NAMALWA (cell line): ENCODE measurements around the gene SENP1.

ENCODE experiments used
- DNase-seq: peaks from one replicate; pipeline ENCODE4 v3.0.0-alpha.2; 2015; ENCODE audit warnings: low spot score

Gene SENP1

DNA sequence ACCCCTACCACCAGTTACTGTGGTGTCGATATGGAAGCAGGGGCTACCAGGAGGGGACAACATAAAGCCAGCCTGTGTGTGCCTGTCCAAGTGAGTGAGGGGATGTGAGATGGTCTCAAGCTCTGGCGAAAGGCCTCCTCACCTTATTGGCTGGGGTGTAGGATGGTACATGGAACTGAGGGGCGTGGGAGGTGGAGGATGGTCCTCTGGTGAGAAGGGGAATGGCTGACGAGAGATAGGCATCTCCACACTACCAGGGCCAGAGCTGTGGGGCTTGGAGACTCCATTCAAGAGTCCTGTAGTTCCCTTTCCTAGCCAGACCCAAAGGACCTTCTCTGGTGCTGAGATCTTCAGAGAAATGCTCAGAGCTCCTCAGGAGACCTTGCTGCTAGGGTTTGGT, 69.1 kb downstream of the SENP1 start:
- no peak for DNase-seq

DNA sequence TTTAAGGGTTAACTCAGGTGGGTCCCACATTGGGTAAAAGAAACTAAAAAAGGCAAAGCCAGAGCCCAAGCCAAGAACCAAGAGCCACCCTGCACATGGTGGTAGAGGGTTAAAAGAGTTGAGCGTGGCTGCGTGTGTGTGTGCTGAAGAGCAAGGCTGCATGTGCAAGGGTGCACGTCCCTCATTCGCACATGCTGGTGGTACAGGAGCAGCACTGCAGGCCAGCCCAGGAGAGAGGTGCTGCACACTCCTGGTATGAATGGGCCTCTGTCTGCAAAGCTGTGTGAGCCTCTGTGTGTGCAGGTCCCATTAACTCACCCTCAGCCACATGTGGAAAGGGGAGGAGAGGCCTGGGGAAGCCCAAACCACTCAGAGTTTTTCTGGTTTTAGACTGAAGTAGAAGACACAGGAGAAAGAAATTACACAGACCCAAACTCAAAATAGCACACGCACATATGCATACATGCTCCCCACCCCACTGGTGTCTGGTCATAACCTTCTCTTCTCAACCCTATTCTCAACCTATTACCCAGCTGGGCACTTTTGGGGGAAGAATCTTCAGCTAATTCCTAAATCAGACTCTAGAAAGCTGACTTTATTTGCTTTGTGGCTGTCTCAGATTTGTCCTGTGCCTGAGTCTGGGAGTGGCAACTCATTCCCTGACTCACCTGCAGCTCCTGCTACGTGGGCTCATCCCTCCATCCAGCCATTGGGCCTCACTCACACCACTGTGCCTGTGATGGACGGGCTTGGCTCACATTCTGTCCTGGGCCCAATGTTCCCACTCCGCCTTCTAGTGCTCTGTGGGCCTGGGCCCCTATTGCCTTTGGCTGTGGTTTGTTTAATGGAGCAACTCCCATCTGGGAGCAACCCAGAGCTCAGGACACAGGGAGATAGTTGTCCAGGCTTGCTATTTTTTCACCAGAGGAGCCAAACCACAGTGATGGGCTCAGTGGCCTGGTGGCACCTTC, 70.8 kb downstream of the SENP1 start:
- no peak for DNase-seq

DNA sequence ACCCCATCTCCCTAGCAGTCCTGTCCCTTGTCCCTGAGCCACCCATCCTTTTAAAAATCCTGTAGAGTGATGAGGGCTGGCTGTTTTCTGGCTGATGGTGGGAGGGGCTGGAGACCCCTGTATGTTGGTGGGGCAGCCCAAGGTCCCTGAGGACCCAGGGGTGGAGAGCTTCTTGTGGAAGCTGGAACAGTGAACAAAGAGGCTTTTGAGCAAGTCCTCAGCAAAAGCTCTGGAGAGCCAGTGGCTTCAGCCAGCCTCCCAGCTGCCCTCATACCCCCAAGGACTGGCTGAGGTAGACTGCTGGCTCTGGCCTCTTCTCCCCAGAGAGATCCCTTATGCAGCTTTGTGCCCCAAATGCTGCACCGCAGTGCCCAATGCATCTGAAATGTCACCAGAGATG, 72.4 kb downstream of the SENP1 start:
- no peak for DNase-seq

DNA sequence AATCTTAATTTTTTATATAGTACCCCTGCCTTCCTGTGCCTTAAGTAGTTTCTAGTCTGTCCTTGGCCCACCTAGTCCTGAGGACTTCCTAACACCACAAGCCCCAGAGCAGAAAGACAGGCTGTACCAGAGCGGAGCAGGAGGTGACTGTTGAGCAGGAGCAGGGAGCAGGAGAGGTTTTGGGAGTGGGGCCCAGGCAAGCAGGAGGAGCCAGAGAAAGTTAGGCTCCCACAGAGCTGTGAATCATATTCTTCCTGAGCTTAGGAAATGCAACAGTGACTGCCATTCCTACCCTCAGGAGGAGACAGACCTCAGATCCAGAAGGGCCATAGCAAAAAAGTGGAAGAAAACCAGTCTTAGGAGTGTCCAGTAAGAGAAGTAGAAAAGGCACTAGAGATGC, 73.3 kb downstream of the SENP1 start:
- DNase-seq, result no peak

DNA sequence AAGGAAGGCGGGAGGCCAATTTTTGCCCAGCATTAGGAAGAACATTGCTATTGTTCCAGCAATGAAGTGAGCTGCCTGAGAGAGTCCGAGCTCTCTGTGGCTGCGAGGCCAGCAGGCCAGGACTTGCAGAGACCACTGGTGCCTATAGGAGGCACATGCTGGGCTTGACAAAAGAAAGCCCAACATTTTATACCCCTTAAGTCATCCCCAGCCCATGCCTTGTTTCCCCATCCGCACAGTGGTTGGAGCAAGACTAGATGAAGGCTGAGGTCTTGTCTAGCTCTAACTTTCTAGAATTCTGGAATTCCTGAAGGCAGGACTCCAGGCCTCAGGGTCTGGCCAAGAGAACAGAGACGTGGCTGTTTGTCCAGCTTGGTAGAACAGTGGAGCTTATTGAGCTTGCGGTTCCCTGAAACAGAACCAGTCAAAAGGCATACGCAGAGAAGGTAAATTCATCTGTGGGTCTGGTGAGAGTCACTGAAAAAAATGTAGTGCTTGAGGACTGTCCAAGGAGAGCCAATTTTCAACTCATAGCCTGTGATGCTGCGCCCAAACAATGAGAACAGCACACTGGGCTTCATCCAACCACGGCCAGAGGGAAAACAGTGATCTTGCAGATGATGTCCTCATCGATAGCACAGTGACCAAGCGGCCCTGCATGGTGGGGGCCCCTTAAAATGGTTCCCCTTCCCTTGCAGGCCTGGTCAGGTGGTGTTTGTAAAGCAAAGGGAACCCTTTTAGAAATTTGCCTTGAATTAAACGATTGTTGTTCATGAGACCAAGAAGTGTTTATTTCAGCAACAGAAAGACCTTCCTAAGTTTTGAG, 74.5 kb downstream of the SENP1 start:
- DNase-seq, result no peak

DNA sequence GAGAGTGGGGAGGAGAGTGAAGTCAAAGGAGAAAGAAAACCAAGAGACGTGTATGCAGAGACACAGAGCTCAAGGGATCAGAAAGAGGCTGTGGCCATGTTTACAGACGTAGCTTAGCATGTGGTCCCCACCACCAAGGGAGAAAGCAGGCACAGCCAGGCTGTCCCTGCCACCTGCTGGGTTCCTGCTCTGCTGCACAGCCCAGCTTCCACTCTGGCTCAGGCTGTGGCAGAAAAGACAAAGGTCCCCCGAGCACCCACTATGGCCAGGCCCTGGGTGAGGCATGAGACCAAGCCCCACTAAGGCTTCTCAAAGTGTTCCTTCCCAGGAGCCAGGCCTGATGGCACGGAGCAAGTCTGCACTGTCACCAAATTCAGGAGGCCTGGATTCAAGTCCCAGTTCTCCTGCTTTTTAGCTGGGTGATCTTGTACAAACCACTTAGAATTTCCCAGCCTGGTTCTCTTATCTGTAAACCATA, 75.7 kb downstream of the SENP1 start:
- DNase-seq, result no peak

DNA sequence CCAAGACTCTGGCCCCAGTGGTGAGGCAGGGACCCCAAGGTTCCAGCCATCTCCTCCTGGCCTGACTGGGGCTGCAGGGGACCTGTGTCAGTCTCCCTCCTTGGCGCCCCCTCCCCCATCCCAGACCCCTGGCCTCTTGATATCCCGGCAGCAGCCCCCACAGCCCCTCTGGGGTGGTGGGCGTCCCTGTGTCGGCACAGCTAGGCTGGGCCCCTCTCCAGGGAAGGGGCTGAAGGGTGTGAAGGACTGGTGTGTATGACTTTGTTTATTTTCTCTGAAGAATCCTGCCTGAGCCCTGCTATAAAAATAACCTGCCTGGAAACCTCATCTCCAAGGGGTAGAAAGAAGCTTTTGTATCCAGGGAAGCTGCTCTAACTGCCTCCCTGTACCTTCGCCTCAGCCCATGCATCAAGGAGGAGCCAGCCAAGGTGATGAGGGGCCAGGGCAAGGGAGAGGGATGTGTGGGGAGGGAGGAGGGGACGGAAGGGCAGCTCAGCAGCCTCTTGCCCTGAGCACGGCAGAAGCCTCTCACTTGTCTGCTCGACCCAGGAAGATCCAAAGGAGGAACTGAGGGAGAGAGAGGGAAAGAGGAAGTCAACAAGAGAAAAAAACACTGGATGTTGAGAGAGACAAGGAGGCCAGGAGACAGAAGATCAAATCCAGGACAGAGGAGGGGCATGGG, 76.2 kb downstream of the SENP1 start:
- no peak for DNase-seq

DNA sequence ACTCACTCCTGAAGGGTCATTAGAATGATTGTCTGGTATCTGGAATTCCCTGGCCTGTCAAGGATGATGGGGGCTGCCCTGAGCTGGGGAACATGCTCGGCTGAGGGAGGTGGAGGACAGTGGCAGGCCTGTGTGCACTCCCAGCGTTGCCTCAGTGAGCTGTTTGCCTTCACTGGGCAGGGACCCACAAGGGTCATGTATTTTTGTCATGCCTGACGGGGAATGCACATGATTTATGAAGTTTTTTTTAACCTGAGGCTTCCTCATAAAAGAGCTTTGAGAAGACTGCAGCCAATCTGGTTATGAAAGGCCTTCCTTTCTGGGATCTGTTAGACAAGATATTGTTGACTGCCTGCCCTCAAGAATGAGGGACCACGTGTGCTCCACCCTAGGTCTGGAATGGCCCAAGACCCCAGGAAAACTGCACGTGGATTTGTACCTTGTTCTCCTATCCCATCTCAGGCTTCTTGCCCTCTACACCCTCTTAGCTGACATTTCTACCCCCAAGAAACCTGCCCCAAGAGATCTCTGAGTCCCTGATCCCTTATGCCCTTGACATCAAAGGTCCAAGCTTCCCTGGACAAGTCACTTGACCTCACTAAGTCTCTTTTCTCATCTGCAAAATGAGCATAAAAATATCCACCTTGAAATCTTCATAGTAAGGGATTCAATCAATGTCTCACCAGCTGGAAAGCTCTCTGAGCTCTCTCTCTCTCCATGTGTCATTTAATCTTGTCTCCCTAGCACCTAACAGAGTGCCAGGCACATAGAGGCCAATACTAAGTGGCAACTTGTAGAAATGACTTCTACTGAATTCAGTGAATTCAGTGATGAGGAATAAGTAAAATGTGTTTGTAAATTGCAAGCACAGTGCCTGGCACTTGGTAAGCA, 77.1 kb downstream of the SENP1 start:
- DNase-seq, result no peak

DNA sequence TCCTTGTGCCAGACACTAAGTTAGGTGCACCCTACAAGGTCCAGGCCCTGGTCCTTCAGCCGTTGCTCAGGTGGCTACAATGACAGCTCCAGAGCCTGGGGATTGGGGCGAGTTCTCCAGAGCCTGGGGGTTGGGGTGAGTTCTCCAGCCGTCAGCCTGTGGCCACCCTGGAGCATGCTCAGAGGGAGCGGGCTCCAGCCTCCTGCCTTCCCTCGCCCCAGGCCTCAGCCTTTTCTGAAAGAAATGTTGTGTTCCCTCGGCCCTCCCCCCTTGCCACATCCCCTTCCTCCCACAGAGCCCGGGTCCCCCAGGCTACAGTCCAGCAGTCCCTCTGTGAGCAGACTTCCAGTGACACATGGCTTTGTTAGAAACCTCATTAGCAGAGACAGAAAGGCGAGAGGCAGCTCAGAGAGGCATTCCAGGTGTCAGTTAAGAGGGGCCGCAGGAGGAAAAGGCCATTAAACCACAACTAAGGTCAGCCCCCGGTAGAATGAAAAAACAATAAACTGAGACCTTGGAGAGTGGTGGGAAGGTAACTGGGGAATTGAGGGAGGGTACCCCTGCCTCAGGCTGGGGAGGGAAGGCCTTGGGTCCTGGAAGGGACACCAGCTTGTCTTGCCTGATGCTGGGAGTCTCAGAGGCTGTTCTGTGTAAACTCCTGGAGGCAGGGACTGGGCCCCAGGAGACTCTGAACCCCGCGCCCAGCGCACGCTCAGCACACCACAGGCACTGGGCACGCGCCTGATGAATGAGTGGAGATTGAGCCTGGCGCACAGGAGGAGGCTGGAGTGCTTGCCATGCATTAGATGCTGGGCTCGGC, 78.5 kb downstream of the SENP1 start:
- DNase-seq, result no peak

DNA sequence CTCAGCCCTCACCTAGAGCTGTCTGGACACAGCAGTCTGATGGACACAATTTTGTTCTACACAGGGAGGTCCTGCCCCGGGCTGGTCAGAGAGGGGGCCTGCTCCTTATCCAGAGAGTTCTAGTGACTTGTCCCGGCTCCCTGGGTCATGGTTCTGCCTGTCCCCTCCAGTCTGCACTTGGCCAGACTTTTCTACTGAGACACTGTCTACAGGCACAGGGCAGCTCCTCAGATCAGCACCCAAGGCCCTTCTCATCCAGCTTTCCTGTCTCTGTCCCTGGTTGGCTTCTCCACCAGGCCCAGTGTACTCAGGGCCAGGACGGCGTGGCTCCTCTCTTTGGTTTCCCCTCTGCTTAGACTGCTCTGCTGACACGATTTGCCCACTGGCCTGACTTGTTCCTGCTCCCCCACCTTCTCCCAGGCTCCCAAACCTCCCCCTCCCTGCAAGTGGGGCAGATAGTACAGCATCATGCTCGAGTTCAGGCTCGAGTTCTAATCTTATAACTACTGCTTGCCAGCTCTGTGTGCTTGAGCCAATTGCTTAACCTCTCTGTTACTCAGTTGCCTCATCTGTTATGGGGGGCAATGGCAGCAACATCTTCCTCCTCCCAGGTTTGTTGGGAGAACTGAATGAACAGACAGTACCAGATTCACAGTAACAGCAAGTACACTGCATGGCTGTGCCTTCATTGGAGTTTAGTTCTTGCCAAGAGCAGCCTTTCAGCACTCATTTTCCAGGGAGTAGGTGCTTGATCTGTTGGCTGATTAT, 79.6 kb downstream of the SENP1 start:
- DNase-seq, result no peak

DNA sequence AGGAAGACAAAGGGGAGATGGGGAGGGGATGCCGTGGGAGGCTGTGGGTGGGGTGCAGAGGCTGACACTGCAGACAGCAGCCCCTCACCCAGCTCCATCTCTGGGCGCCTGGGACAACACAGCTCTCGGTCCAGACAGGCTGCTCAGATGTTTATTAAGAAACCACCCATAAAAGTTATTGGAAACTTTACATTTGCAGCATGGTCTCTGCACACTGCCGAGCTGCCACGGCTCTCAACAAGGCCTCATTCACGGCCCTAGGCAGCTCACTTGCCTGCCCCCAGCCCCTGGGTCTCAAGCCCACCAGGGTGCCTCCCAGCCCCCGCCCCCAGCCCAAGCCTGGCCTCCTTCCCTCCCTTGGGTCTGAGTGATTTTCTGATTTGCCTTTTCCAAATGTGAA, 80.6 kb downstream of the SENP1 start:
- DNase-seq, result no peak

DNA sequence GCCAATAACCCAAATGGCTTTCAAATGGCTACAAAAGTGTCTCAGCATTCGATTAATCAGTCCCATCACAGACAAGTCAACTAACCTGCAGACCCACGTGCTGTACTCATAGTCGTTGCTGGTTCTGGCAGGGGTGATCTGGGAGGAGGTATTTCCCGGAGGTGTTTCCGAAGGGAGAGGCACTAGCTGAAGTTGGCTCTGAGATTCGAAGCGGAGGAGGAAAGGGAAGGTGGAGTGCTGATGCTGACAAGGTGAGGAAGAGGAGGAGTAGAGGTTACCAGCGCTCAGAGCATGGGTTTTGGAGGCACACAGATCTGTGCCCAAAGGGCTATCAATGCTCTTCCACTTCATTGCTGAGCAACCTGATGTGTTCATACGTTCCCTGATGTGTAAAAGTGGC, 81.1 kb downstream of the SENP1 start:
- DNase-seq, result no peak

DNA sequence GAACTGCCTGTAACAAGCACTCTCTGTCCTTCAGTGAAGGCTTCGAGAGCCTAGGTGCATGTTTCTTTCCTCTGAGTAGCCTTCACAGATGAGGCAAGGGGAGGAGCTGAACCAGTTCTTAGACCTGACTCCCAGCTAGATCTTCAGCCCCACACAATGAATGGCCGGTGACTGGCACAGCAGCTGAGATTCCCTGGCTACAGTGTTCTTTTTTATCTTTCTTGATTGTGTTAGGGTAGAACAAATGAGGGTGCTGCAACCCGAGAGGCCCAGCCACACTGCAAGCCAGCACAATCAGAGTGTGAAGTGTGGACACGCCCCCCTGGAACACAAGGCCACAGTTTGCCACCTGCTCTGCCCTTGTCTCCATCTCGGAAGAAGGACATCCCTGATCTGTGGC, 82.5 kb downstream of the SENP1 start:
- DNase-seq, result no peak

DNA sequence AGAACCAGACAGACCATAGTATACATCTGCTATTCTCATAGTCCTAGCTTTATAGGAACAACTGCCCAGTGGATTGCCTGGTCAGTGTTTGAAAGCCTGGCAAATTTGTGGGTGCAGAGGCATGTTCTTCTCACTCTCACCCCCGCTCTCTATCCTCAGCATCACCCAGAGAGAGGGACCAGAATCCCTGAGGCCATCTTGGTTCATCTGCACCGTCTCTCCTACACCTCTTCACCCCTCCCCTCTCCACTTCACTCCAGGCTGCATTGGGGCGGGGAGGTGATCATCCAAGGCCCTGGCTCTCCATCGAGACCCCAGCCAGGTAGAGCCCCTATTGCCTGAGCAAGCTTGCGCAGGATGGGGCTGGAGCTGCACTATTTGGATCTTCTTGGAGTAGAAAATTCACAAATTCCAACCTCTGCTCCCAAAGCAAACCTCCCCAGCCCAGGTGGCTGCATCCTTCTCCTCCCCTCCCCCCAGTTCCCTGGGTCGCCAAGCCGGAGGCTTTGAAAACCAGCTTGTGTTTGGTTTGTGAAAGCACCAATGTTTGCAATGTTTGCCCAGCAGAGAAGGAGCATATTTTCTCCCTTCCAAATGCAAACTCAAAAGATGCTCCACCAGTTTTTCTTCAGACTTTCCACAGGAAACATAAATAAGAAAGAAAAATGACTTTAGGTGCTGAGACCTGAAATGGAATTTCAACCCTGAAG, 83.0 kb downstream of the SENP1 start:
- no peak for DNase-seq

DNA sequence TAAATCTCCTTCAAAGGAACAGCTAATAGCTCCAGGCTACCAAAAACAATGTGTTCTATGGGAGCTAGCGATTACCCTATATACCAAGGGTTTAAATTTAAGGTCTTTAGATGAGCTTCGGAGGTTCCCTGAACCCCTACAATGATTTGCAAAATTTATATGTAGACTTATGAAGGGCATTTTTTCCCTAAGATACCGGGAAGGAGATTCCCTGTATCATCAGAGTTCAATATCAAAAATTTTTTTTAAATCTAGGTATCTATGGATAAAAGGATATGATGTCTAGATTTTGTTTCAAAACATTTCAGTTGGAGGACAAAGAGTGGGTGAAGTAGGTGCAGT, 83.7 kb downstream of the SENP1 start:
- DNase-seq, result no peak

DNA sequence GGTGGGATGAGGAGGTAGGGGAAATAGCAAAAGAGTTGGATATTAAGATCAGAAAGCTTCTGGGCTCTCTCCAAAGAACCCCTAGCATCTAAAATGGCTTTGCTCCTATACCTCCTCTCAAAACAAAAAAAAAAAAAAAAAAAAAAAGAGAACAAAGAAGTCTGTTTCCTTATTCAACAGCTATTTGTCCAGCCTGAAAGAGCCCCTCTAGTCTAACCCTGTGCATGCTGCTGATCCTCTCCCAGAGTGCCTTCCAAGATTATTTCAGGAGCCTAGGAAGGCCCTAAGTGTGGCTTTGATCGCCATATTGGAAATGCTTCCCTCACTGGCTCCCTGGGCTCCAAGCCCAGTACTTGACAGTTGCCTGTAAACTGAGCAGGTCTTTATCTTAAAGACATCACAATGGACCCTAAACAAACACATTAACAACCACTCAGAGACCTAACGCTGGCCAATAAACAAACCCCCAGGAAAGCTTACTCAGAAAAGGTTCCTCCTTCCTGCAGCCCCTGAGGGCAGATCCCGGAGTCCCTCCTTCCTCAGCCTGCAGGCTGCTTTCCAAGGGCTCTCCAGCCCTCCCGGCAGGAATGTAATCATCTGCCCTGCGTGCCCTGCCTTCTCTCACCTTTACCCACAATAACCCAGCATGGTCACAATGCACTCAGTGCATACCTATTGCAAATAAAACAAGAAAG, 84.2 kb downstream of the SENP1 start:
- no peak for DNase-seq

DNA sequence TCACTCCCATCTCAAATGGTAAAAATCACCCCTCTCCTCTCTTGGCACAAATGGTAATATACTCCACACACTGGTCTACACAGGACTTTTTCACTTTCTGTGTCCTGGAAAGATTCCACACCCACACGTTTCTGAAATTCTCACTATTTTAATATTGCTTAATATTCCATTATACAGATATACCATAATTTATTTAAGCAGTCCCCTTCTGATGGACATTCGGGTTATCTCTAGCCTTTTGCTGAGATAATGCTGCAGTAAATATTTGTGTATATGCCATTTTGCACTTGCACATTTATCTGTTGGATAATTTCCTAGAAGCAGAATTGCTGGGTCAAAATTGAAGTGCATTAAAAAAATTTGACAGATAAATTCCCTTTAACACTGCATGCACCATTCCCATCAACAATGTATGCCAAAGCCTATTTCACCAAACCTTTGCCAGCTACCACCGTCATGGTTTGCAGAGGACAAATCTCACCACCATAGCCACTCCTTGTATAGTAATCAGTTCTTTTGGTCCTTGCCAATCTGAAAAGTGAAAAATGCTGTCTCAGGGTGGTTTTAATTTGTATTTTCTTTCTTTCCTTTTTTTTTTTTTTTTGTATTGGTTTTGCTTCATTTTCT, 86.1 kb downstream of the SENP1 start:
- DNase-seq, result no peak

DNA sequence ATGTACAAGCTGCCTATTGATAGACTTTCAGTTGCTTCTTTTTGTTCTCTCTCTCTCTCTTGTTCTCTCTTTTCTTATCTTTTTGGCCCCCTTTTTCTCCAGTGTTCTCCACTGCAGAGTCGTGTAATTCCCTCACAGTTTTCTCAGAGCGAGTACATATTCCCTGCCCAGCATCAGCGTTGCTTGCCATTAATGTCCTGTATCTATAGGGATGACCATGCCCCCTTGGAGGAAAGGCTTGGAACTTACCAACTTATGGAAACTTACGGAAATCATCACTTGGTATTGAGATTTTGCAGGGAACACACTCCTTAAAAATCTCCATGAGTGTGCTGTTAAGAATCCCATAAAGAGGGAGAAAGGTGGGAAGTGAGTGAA, 87.3 kb downstream of the SENP1 start:
- DNase-seq, result no peak
